ENCODE measurements around the gene METTL13.

METTL13 gene

DNA sequence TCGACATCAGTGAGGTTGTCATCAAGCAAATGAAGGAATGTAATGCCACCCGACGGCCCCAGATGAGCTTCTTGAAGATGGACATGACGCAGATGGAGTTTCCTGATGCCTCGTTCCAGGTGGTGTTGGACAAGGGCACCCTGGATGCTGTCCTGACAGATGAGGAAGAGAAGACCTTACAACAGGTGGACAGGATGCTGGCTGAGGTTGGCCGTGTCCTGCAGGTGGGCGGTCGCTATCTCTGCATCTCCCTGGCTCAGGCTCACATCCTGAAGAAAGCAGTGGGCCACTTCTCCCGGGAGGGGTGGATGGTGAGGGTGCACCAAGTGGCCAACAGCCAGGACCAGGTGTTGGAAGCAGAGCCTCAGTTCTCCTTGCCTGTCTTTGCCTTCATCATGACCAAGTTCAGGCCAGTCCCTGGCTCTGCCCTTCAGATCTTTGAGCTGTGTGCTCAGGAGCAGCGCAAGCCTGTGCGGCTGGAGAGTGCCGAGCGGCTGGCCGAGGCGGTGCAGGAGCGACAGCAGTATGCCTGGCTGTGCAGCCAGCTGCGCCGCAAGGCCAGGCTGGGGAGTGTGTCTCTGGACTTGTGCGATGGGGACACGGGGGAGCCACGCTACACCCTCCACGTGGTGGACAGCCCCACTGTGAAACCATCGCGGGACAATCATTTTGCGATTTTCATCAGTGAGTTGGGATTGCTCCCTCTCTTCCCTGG, 2.5 kb downstream of the METTL13 start:
- peaks cover 9% of the 10 kb centered on the region for H3K36me3 ChIP-seq (ENCODE audit: control insufficient read depth, insufficient read depth, low read length)
- H3K4me3 ChIP-seq (ENCODE audit: low read length), result no peak overlapping the region
- H3K9me3 ChIP-seq (ENCODE audit: control insufficient read depth, low read length), result no peaks in the 10 kb centered on the region
- H3K4me1 ChIP-seq (ENCODE audit: control insufficient read depth, insufficient read depth, low read length), result no peaks in the 10 kb centered on the region
- H3K27me3 ChIP-seq (ENCODE audit: control insufficient read depth, insufficient read depth, low read length), result no peaks in the 10 kb centered on the region
- no peak overlapping the region for H3K9ac ChIP-seq (ENCODE audit: low read length)

- Histone ChIP-seq H3K4me1 (ENCODE audit: control insufficient read depth, insufficient read depth, low read length) (no peaks in the 10 kb centered on the region), H3K4me3 (ENCODE audit: low read length) (no peak overlapping the region), H3K9ac (ENCODE audit: low read length) (no peak overlapping the region), H3K36me3 (ENCODE audit: control insufficient read depth, insufficient read depth, low read length) (peaks cover 9% of the 10 kb centered on the region), H3K9me3 (ENCODE audit: control insufficient read depth, low read length) (no peaks in the 10 kb centered on the region), H3K27me3 (ENCODE audit: control insufficient read depth, insufficient read depth, low read length) (no peaks in the 10 kb centered on the region)
These were observed 3.3 kb downstream of the METTL13 start for GRCh38 chr1:171784784-171785183.

- H3K9ac ChIP-seq (ENCODE audit: low read length), result no peak overlapping the region
- H3K9me3 ChIP-seq (ENCODE audit: control insufficient read depth, low read length), result no peaks in the 10 kb centered on the region
- H3K36me3 ChIP-seq (ENCODE audit: control insufficient read depth, insufficient read depth, low read length), result peaks cover 18% of the 10 kb centered on the region
- no peaks in the 10 kb centered on the region for H3K27me3 ChIP-seq (ENCODE audit: control insufficient read depth, insufficient read depth, low read length)
- H3K4me3 ChIP-seq (ENCODE audit: low read length), result no peak overlapping the region
- H3K4me1 ChIP-seq (ENCODE audit: control insufficient read depth, insufficient read depth, low read length), result no peaks in the 10 kb centered on the region
These were observed 4.3 kb downstream of the METTL13 start for GRCh38 chr1:171785766-171786165.

- no peaks in the 10 kb centered on the region for H3K27me3 ChIP-seq (ENCODE audit: control insufficient read depth, insufficient read depth, low read length)
- no peak overlapping the region for H3K9ac ChIP-seq (ENCODE audit: low read length)
- H3K9me3 ChIP-seq (ENCODE audit: control insufficient read depth, low read length), result no peaks in the 10 kb centered on the region
- no peak overlapping the region for H3K4me3 ChIP-seq (ENCODE audit: low read length)
- H3K4me1 ChIP-seq (ENCODE audit: control insufficient read depth, insufficient read depth, low read length), result no peaks in the 10 kb centered on the region
- peaks cover 23% of the 10 kb centered on the region for H3K36me3 ChIP-seq (ENCODE audit: control insufficient read depth, insufficient read depth, low read length)
These were observed 5.1 kb downstream of the METTL13 start for GRCh38 chr1:171786534-171786933.

- H3K36me3 ChIP-seq (ENCODE audit: control insufficient read depth, insufficient read depth, low read length), result peaks cover 29% of the 10 kb centered on the region
- H3K4me3 ChIP-seq (ENCODE audit: low read length), result no peak overlapping the region
- no peaks in the 10 kb centered on the region for H3K4me1 ChIP-seq (ENCODE audit: control insufficient read depth, insufficient read depth, low read length)
- H3K9me3 ChIP-seq (ENCODE audit: control insufficient read depth, low read length), result no peaks in the 10 kb centered on the region
- H3K27me3 ChIP-seq (ENCODE audit: control insufficient read depth, insufficient read depth, low read length), result no peaks in the 10 kb centered on the region
- no peak overlapping the region for H3K9ac ChIP-seq (ENCODE audit: low read length)
These were observed 6.4 kb downstream of the METTL13 start for GRCh38 chr1:171787686-171788480.

GRCh38 chr1:171788696-171789095, 7.2 kb downstream of the METTL13 start:
- Histone ChIP-seq H3K9me3 (ENCODE audit: control insufficient read depth, low read length) (no peaks in the 10 kb centered on the region), H3K4me3 (ENCODE audit: low read length) (no peak overlapping the region), H3K27me3 (ENCODE audit: control insufficient read depth, insufficient read depth, low read length) (no peaks in the 10 kb centered on the region), H3K4me1 (ENCODE audit: control insufficient read depth, insufficient read depth, low read length) (no peaks in the 10 kb centered on the region), H3K9ac (ENCODE audit: low read length) (no peak overlapping the region), H3K36me3 (ENCODE audit: control insufficient read depth, insufficient read depth, low read length) (peaks cover 29% of the 10 kb centered on the region)

GRCh38 chr1:171790318-171790717, 8.9 kb downstream of the METTL13 start:
- Histone ChIP-seq H3K36me3 (ENCODE audit: control insufficient read depth, insufficient read depth, low read length) (peaks cover 29% of the 10 kb centered on the region), H3K4me1 (ENCODE audit: control insufficient read depth, insufficient read depth, low read length) (no peaks in the 10 kb centered on the region), H3K9ac (ENCODE audit: low read length) (no peak overlapping the region), H3K9me3 (ENCODE audit: control insufficient read depth, low read length) (no peaks in the 10 kb centered on the region), H3K4me3 (ENCODE audit: low read length) (no peak overlapping the region), H3K27me3 (ENCODE audit: control insufficient read depth, insufficient read depth, low read length) (no peaks in the 10 kb centered on the region)

GRCh38 chr1:171792656-171793369, 11.4 kb downstream of the METTL13 start:
- no peaks in the 10 kb centered on the region for H3K4me1 ChIP-seq (ENCODE audit: control insufficient read depth, insufficient read depth, low read length)
- no peaks in the 10 kb centered on the region for H3K27me3 ChIP-seq (ENCODE audit: control insufficient read depth, insufficient read depth, low read length)
- no peak overlapping the region for H3K4me3 ChIP-seq (ENCODE audit: low read length)
- H3K9ac ChIP-seq (ENCODE audit: low read length), result no peak overlapping the region
- H3K9me3 ChIP-seq (ENCODE audit: control insufficient read depth, low read length), result no peaks in the 10 kb centered on the region
- H3K36me3 ChIP-seq (ENCODE audit: control insufficient read depth, insufficient read depth, low read length), result peaks cover 29% of the 10 kb centered on the region

GRCh38 chr1:171793636-171794035, 12.2 kb downstream of the METTL13 start:
- H3K36me3 ChIP-seq (ENCODE audit: control insufficient read depth, insufficient read depth, low read length), result peaks cover 26% of the 10 kb centered on the region
- no peak overlapping the region for H3K9ac ChIP-seq (ENCODE audit: low read length)
- H3K4me3 ChIP-seq (ENCODE audit: low read length), result no peak overlapping the region

GRCh38 chr1:171794085-171794484, 12.6 kb downstream of the METTL13 start:
- no peaks in the 10 kb centered on the region for H3K9me3 ChIP-seq (ENCODE audit: control insufficient read depth, low read length)
- H3K27me3 ChIP-seq (ENCODE audit: control insufficient read depth, insufficient read depth, low read length), result no peaks in the 10 kb centered on the region
- peaks cover 26% of the 10 kb centered on the region for H3K36me3 ChIP-seq (ENCODE audit: control insufficient read depth, insufficient read depth, low read length)
- H3K4me1 ChIP-seq (ENCODE audit: control insufficient read depth, insufficient read depth, low read length), result peaks cover 4% of the 10 kb centered on the region
- no peak overlapping the region for H3K9ac ChIP-seq (ENCODE audit: low read length)
- no peak overlapping the region for H3K4me3 ChIP-seq (ENCODE audit: low read length)

More at GRCh38 chr1:171793636-171794035, 12.2 kb downstream of the METTL13 start:
- no peaks in the 10 kb centered on the region for H3K4me1 ChIP-seq (ENCODE audit: control insufficient read depth, insufficient read depth, low read length)
- no peaks in the 10 kb centered on the region for H3K27me3 ChIP-seq (ENCODE audit: control insufficient read depth, insufficient read depth, low read length)
- no peaks in the 10 kb centered on the region for H3K9me3 ChIP-seq (ENCODE audit: control insufficient read depth, low read length)

GRCh38 chr1:171796592-171796991, 15.1 kb downstream of the METTL13 start:
- Histone ChIP-seq H3K36me3 (ENCODE audit: control insufficient read depth, insufficient read depth, low read length) (peaks cover 11% of the 10 kb centered on the region), H3K4me3 (ENCODE audit: low read length) (no peak overlapping the region), H3K9me3 (ENCODE audit: control insufficient read depth, low read length) (no peaks in the 10 kb centered on the region), H3K27me3 (ENCODE audit: control insufficient read depth, insufficient read depth, low read length) (no peaks in the 10 kb centered on the region), H3K4me1 (ENCODE audit: control insufficient read depth, insufficient read depth, low read length) (peaks cover 6% of the 10 kb centered on the region), H3K9ac (ENCODE audit: low read length) (no peak overlapping the region)

GRCh38 chr1:171798311-171798710, 16.9 kb downstream of the METTL13 start:
- Histone ChIP-seq H3K36me3 (ENCODE audit: control insufficient read depth, insufficient read depth, low read length) (peaks cover 6% of the 10 kb centered on the region), H3K4me3 (ENCODE audit: low read length) (no peak overlapping the region), H3K9ac (ENCODE audit: low read length) (no peak overlapping the region), H3K4me1 (ENCODE audit: control insufficient read depth, insufficient read depth, low read length) (peaks cover 8% of the 10 kb centered on the region), H3K27me3 (ENCODE audit: control insufficient read depth, insufficient read depth, low read length) (no peaks in the 10 kb centered on the region), H3K9me3 (ENCODE audit: control insufficient read depth, low read length) (no peaks in the 10 kb centered on the region)

Data from mucosa of stomach (tissue), 1 donor.